ENCODE data around the gene PKIB.

DNA sequence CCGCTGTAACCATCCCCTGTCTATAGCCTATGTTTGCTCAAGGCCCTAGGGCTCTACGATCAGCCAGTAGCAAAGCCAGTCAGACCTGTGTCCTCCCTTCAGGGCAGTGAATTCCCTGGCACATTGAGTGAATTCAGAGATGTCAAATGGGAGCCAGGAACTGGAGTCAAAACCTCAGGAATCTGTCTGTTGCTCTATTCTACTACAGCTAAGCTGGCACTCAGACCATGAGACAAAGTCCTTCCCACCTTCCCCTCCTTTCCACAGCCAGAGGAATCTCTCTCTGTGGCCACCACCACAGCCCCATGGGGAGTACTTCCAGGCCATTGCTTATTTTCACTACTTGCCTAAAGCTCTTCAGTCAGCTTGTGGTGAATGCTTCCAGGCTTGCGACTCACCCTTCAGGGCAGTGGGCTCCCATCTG is 82.0 kb downstream of the PKIB start:
- TF ChIP-seq, protein P1, sequence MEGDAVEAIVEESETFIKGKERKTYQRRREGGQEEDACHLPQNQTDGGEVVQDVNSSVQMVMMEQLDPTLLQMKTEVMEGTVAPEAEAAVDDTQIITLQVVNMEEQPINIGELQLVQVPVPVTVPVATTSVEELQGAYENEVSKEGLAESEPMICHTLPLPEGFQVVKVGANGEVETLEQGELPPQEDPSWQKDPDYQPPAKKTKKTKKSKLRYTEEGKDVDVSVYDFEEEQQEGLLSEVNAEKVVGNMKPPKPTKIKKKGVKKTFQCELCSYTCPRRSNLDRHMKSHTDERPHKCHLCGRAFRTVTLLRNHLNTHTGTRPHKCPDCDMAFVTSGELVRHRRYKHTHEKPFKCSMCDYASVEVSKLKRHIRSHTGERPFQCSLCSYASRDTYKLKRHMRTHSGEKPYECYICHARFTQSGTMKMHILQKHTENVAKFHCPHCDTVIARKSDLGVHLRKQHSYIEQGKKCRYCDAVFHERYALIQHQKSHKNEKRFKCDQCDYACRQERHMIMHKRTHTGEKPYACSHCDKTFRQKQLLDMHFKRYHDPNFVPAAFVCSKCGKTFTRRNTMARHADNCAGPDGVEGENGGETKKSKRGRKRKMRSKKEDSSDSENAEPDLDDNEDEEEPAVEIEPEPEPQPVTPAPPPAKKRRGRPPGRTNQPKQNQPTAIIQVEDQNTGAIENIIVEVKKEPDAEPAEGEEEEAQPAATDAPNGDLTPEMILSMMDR (IDR thresholded peaks at IDR 0.05; ENCODE audit: low read depth, low read length): no peak
- TF ChIP-seq EZH2phosphoT487 (IDR thresholded peaks at IDR 0.05; ENCODE audit: low read depth): no peak
